ENCODE measurements around the gene RANBP9.

DNA sequence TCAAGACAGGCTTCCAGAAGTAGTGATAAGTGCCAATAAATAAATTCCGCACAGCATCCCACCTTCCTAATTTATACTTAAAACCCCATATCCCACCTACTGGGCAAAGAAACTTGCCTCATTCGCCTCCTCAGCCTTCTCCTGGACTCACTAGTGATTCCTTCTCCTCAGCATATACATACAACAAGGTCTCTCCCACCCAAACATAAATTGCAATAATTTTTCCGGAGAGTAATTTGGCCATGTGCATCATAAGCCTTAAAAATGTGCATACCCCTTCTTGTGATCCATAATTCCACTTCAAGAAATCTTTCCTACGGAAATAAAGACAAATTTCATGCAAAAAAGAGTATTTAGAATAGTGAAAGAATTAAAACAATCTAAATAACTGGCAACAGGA is 26.8 kb downstream of the RANBP9 start:
- TF ChIP-seq, protein P1, sequence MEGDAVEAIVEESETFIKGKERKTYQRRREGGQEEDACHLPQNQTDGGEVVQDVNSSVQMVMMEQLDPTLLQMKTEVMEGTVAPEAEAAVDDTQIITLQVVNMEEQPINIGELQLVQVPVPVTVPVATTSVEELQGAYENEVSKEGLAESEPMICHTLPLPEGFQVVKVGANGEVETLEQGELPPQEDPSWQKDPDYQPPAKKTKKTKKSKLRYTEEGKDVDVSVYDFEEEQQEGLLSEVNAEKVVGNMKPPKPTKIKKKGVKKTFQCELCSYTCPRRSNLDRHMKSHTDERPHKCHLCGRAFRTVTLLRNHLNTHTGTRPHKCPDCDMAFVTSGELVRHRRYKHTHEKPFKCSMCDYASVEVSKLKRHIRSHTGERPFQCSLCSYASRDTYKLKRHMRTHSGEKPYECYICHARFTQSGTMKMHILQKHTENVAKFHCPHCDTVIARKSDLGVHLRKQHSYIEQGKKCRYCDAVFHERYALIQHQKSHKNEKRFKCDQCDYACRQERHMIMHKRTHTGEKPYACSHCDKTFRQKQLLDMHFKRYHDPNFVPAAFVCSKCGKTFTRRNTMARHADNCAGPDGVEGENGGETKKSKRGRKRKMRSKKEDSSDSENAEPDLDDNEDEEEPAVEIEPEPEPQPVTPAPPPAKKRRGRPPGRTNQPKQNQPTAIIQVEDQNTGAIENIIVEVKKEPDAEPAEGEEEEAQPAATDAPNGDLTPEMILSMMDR (IDR thresholded peaks at IDR 0.05), result no peak
- TF ChIP-seq POLR2A (IDR thresholded peaks at IDR 0.05) (no peak), POLR2AphosphoS5 (IDR thresholded peaks at IDR 0.05; ENCODE audit: insufficient read depth in 1 of 2, low read depth in 1 of 2) (no peak)

All from vagina (tissue), 2 donors.